Sigmoid colon (tissue), 4 donors: ENCODE measurements around the gene SORCS2.

Experiments
- CTCF ChIP-seq, 4 experiments: fragments of 450-650 bp in 3 of 4; fragments of 200-600 bp in 1 of 4; IDR thresholded peaks; one replicate each; pipeline ENCODE4 v1.5.1; 2016 to 2019; ENCODE audit warnings: antibody characterized with exemption in 4 of 4, mild to moderate bottlenecking in 3 of 4, moderate library complexity in 2 of 4
- EP300 ChIP-seq, 4 donors: sonication (generic); formaldehyde crosslinking; IDR thresholded peaks; one replicate each; pipeline ENCODE4 v1.6.1; 2017; ENCODE audit warnings: antibody characterized with exemption in 4 of 4
- POLR2A ChIP-seq, 2 donors: fragments of 450-650 bp; IDR thresholded peaks; one replicate each; pipeline ENCODE4 v1.6.1; 2016; ENCODE audit warnings: antibody characterized with exemption in 2 of 2, mild to moderate bottlenecking in 2 of 2, moderate library complexity in 2 of 2
- POLR2AphosphoS5 ChIP-seq, 4 donors: sonication (generic); formaldehyde crosslinking; IDR thresholded peaks; one replicate each; pipeline ENCODE4 v1.6.1; 2017; ENCODE audit warnings: antibody characterized with exemption in 4 of 4

- no peak for TF ChIP-seq CTCF (IDR thresholded peaks at IDR 0.05)
- no peak for TF ChIP-seq EP300 (IDR thresholded peaks at IDR 0.05)
- no peak for TF ChIP-seq POLR2AphosphoS5 (IDR thresholded peaks at IDR 0.05)
- TF ChIP-seq POLR2A (IDR thresholded peaks at IDR 0.05) = no peak
Observed at GRCh38 chr4:7777871-7778509, 585.7 kb downstream of the SORCS2 start.
